Activated T-cell treated with anti-CD3 and anti-CD28 coated beads for 48 hours (primary cell): ENCODE results near the gene ERBB4.

Source experiments
- DNase-seq: peaks from one replicate; pipeline ENCODE4 v3.0.0-alpha.2; 2020; ENCODE audit warnings: low read depth

The ERBB4 gene

GRCh38 chr2:211463397-211463796, 1075.2 kb downstream of the ERBB4 start:
- no peak for DNase-seq

GRCh38 chr2:211458974-211459373, 1079.6 kb downstream of the ERBB4 start:
- no peak for DNase-seq

- DNase-seq, result no peak
Observed at GRCh38 chr2:211457325-211457724, 1081.3 kb downstream of the ERBB4 start.

GRCh38 chr2:211455216-211455841, 1083.3 kb downstream of the ERBB4 start:
- DNase-seq, result no peak

GRCh38 chr2:211454679-211455078, 1083.9 kb downstream of the ERBB4 start:
- no peak for DNase-seq

GRCh38 chr2:211453311-211453887, 1085.2 kb downstream of the ERBB4 start:
- DNase-seq, result no peak

GRCh38 chr2:211451642-211452041, 1087.0 kb downstream of the ERBB4 start:
- DNase-seq, result no peak

- DNase-seq, result no peak
Observed at GRCh38 chr2:211449819-211450218, 1088.8 kb downstream of the ERBB4 start.

- no peak for DNase-seq
Observed at GRCh38 chr2:211447548-211447947, 1091.1 kb downstream of the ERBB4 start.

GRCh38 chr2:211440107-211440506, 1098.5 kb downstream of the ERBB4 start:
- no peak for DNase-seq

GRCh38 chr2:211439011-211439410, 1099.6 kb downstream of the ERBB4 start:
- DNase-seq, result no peak

- DNase-seq, result no peak
Observed at GRCh38 chr2:211437396-211437795, 1101.2 kb downstream of the ERBB4 start.

GRCh38 chr2:211436182-211436581, 1102.4 kb downstream of the ERBB4 start:
- no peak for DNase-seq

GRCh38 chr2:211435331-211435730, 1103.3 kb downstream of the ERBB4 start:
- DNase-seq, result no peak

- DNase-seq, result no peak
Observed at GRCh38 chr2:211434773-211435172, 1103.8 kb downstream of the ERBB4 start.

- DNase-seq, result no peak
Observed at GRCh38 chr2:211429256-211429920, 1109.2 kb downstream of the ERBB4 start.

- no peak for DNase-seq
Observed at GRCh38 chr2:211426240-211426639, 1112.4 kb downstream of the ERBB4 start.

GRCh38 chr2:211423018-211423417, 1115.6 kb downstream of the ERBB4 start:
- no peak for DNase-seq

GRCh38 chr2:211417544-211417943, 1121.1 kb downstream of the ERBB4 start:
- DNase-seq, result no peak

- DNase-seq, result no peak
Observed at GRCh38 chr2:211416373-211416772, 1122.2 kb downstream of the ERBB4 start.

- DNase-seq, result no peak
Observed at GRCh38 chr2:211413746-211414145, 1124.9 kb downstream of the ERBB4 start.

GRCh38 chr2:211408483-211408891, 1130.1 kb downstream of the ERBB4 start:
- DNase-seq, result no peak

GRCh38 chr2:211407076-211407475, 1131.5 kb downstream of the ERBB4 start:
- no peak for DNase-seq

- DNase-seq, result no peak
Observed at GRCh38 chr2:211405036-211405435, 1133.6 kb downstream of the ERBB4 start.
